ENCODE data around the gene EBF4.
A peak's percentile ranks its signal among the peaks of the same experiment; 100 is the strongest.
"Not testable (repeated sequence)": the region's sequence is repeated elsewhere in the genome, so short reads cannot be mapped to it uniquely, and the experiment has no call there.

Gene EBF4

GRCh38 chr20:2673453-2673852 lies 19.1 kb upstream of the EBF4 start:
- DNase-seq (ENCODE audit: low spot score), result no peak
- TF ChIP-seq, protein P1, sequence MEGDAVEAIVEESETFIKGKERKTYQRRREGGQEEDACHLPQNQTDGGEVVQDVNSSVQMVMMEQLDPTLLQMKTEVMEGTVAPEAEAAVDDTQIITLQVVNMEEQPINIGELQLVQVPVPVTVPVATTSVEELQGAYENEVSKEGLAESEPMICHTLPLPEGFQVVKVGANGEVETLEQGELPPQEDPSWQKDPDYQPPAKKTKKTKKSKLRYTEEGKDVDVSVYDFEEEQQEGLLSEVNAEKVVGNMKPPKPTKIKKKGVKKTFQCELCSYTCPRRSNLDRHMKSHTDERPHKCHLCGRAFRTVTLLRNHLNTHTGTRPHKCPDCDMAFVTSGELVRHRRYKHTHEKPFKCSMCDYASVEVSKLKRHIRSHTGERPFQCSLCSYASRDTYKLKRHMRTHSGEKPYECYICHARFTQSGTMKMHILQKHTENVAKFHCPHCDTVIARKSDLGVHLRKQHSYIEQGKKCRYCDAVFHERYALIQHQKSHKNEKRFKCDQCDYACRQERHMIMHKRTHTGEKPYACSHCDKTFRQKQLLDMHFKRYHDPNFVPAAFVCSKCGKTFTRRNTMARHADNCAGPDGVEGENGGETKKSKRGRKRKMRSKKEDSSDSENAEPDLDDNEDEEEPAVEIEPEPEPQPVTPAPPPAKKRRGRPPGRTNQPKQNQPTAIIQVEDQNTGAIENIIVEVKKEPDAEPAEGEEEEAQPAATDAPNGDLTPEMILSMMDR (IDR thresholded peaks at IDR 0.05; ENCODE audit: borderline replicate concordance, control extremely low read depth, extremely low read depth, insufficient read depth, missing control alignments), result no peak
- in situ Hi-C loops (cut with MboI; ENCODE audit: low sequenced_read_pairs, unreplicated experiment), result no loop called here

GRCh38 chr20:2680046-2680445 lies 12.5 kb upstream of the EBF4 start:
- in situ Hi-C loops (cut with MboI; ENCODE audit: low sequenced_read_pairs, unreplicated experiment), result no loop called here
- DNase-seq (ENCODE audit: low spot score), result no peak
- TF ChIP-seq, protein P1 (IDR thresholded peaks at IDR 0.05; ENCODE audit: borderline replicate concordance, control extremely low read depth, extremely low read depth, insufficient read depth, missing control alignments), result no peak

GRCh38 chr20:2682040-2682439 lies 10.5 kb upstream of the EBF4 start:
- in situ Hi-C loops (cut with MboI; ENCODE audit: low sequenced_read_pairs, unreplicated experiment); DNase-seq (ENCODE audit: low spot score): not testable (repeated sequence)

DNA sequence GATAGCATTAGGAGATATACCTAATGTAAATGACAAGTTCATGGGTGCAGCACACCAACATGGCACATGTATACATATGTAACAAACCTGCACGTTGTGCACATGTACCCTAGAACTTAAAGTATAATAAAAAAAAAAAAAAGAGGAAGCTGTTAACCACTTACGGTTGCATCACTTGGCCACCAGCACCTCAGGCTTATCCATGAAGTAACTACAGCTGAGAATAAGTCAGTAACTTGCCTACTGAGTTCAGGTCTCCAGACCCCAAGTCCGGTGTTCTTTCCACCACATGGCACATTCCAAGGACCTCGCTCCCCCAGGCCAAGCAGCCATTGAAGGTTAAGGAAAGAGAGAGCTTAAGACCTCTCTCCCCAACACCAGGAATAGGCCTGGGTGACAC lies 7.8 kb upstream of the EBF4 start:
- in situ Hi-C loops (cut with MboI; ENCODE audit: low sequenced_read_pairs, unreplicated experiment); DNase-seq (ENCODE audit: low spot score): not testable (repeated sequence)

GRCh38 chr20:2687514-2687913 lies 5.1 kb upstream of the EBF4 start:
- TF ChIP-seq, protein P1 (IDR thresholded peaks at IDR 0.05; ENCODE audit: borderline replicate concordance, control extremely low read depth, extremely low read depth, insufficient read depth, missing control alignments), result no peak
- no peak for DNase-seq (ENCODE audit: low spot score)
- in situ Hi-C loops (cut with MboI; ENCODE audit: low sequenced_read_pairs, unreplicated experiment), result no loop called here

GRCh38 chr20:2688041-2688591 lies 4.5 kb upstream of the EBF4 start:
- TF ChIP-seq, protein P1 (IDR thresholded peaks at IDR 0.05; ENCODE audit: borderline replicate concordance, control extremely low read depth, extremely low read depth, insufficient read depth, missing control alignments), result peak; percentile 62
- in situ Hi-C loops (cut with MboI; ENCODE audit: low sequenced_read_pairs, unreplicated experiment), result no loop called here
- peak; percentile 78 for DNase-seq (ENCODE audit: low spot score)

- in situ Hi-C loops (cut with MboI; ENCODE audit: low sequenced_read_pairs, unreplicated experiment), result no loop called here
- TF ChIP-seq, protein P1 (IDR thresholded peaks at IDR 0.05; ENCODE audit: borderline replicate concordance, control extremely low read depth, extremely low read depth, insufficient read depth, missing control alignments), result no peak
- no peak for DNase-seq (ENCODE audit: low spot score)
These were observed 2.4 kb upstream of the EBF4 start for GRCh38 chr20:2690213-2690612.

DNA sequence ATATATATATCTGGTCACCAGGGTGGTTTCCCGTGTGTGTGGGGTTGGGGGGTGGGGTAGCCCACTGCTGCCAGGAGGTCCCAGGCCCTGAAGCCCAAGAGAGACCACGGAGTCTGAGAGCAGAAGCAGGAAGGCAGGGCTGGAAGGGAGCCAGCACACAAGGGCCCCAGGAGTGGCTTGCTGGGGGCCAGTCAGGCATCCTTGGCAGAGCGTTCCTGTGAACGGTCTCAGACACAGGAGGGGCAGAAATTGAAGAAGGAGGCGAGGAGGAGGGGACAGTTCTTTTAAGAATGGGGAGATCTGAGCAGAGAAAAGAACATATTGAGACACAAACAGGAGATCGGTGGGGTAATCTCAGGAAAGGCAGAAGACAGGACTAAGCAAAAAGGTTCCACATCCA lies 1.9 kb upstream of the EBF4 start:
- TF ChIP-seq, protein P1 (IDR thresholded peaks at IDR 0.05; ENCODE audit: borderline replicate concordance, control extremely low read depth, extremely low read depth, insufficient read depth, missing control alignments), result no peak
- in situ Hi-C loops (cut with MboI; ENCODE audit: low sequenced_read_pairs, unreplicated experiment), result no loop called here
- no peak for DNase-seq (ENCODE audit: low spot score)
